ENCODE measurements around the gene ZDHHC6.
"Not testable (repeated sequence)": the region's sequence is repeated elsewhere in the genome, so short reads cannot be mapped to it uniquely, and the experiment has no call there.

Gene ZDHHC6

GRCh38 chr10:112446855-112447619 is at the start of gene ZDHHC6, which contains the start of gene VTI1A:
Gene ZDHHC6, minus strand, starts transcription at chr10:112446914. Its CDS starts 1,478 bp downstream, at chr10:112445436.
Gene VTI1A, plus strand, starts transcription at chr10:112447215. Its CDS starts 159 bp downstream, at chr10:112447374.
- peak; percentile 14 for DNase-seq

- no peak for DNase-seq
Measured at GRCh38 chr10:112492736-112493135, 46.0 kb upstream of the ZDHHC6 start.

- DNase-seq: no peak
Measured at GRCh38 chr10:112491144-112491543, 44.4 kb upstream of the ZDHHC6 start.

- peak; percentile 84 for DNase-seq
Measured at GRCh38 chr10:112490545-112490944, 43.8 kb upstream of the ZDHHC6 start.

GRCh38 chr10:112487964-112488363 is 41.2 kb upstream of the ZDHHC6 start:
- no peak for DNase-seq

- DNase-seq: no peak
Measured at GRCh38 chr10:112484399-112484798, 37.7 kb upstream of the ZDHHC6 start.

GRCh38 chr10:112481602-112482001 is 34.9 kb upstream of the ZDHHC6 start:
- no peak for DNase-seq

GRCh38 chr10:112475575-112476218 is 29.0 kb upstream of the ZDHHC6 start:
- DNase-seq: no peak

- no peak for DNase-seq
Measured at GRCh38 chr10:112471878-112472487, 25.3 kb upstream of the ZDHHC6 start.

- no peak for DNase-seq
Measured at GRCh38 chr10:112467541-112468075, 20.9 kb upstream of the ZDHHC6 start.

- no peak for DNase-seq
Measured at GRCh38 chr10:112466802-112467201, 20.1 kb upstream of the ZDHHC6 start.

GRCh38 chr10:112465299-112465883 is 18.7 kb upstream of the ZDHHC6 start:
- DNase-seq: no peak

- DNase-seq: not testable (repeated sequence)
Measured at GRCh38 chr10:112464074-112464473, 17.4 kb upstream of the ZDHHC6 start.

- DNase-seq: no peak
Measured at GRCh38 chr10:112461029-112461887, 14.5 kb upstream of the ZDHHC6 start.

- no peak for DNase-seq
Measured at GRCh38 chr10:112460366-112460765, 13.7 kb upstream of the ZDHHC6 start.

- no peak for DNase-seq
Measured at GRCh38 chr10:112456533-112456932, 9.8 kb upstream of the ZDHHC6 start.

- no peak for DNase-seq
Measured at GRCh38 chr10:112454910-112455779, 8.4 kb upstream of the ZDHHC6 start.

GRCh38 chr10:112448888-112449287 is 2.2 kb upstream of the ZDHHC6 start:
- no peak for DNase-seq

- DNase-seq: no peak
Measured at GRCh38 chr10:112447620-112447928, 860 bp upstream of the ZDHHC6 start.

GRCh38 chr10:112446055-112446854 is 459 bp downstream of the ZDHHC6 start:
- no peak for DNase-seq

All from NCI-H1105 (cell line).